Measurements from ENCODE around the gene WEE2. TPM values are rescaled to one million over a fixed set of nuclear protein-coding genes. Genes with fewer than 3 reads are reported as not detected.
A peak's percentile ranks its signal among the peaks of the same experiment; 100 is the strongest.

WEE2 gene
- total and polyA plus RNA-seq, 9 of the 15 experiments (the other 6 are each of a cell fraction or from before 2014, with no cell fraction given): not detected

- TF ChIP-seq KLF1 (tag; IDR thresholded peaks at IDR 0.05): no peak
- no peak for TF ChIP-seq POLR2B (IDR thresholded peaks at IDR 0.05; ENCODE audit: low read depth, partially characterized antibody)
- TF ChIP-seq, protein P1, sequence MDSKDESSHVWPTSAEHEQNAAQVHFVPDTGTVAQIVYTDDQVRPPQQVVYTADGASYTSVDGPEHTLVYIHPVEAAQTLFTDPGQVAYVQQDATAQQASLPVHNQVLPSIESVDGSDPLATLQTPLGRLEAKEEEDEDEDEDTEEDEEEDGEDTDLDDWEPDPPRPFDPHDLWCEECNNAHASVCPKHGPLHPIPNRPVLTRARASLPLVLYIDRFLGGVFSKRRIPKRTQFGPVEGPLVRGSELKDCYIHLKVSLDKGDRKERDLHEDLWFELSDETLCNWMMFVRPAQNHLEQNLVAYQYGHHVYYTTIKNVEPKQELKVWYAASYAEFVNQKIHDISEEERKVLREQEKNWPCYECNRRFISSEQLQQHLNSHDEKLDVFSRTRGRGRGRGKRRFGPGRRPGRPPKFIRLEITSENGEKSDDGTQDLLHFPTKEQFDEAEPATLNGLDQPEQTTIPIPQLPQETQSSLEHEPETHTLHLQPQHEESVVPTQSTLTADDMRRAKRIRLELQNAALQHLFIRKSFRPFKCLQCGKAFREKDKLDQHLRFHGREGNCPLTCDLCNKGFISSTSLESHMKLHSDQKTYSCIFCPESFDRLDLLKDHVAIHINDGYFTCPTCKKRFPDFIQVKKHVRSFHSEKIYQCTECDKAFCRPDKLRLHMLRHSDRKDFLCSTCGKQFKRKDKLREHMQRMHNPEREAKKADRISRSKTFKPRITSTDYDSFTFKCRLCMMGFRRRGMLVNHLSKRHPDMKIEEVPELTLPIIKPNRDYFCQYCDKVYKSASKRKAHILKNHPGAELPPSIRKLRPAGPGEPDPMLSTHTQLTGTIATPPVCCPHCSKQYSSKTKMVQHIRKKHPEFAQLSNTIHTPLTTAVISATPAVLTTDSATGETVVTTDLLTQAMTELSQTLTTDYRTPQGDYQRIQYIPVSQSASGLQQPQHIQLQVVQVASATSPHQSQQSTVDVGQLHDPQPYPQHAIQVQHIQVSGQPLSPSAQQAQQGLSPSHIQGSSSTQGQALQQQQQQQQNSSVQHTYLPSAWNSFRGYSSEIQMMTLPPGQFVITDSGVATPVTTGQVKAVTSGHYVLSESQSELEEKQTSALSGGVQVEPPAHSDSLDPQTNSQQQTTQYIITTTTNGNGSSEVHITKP (IDR thresholded peaks at IDR 0.05; ENCODE audit: partially characterized antibody): peak; percentile 18
- TF ChIP-seq TBP (optimal IDR thresholded peaks at IDR 0.05; ENCODE audit: low read depth, low read length): no peak
- TF ChIP-seq KLF6 (CRISPR knock-in tag; IDR thresholded peaks at IDR 0.05; ENCODE audit: borderline replicate concordance): no peak
- TF ChIP-seq ZC3H11A (IDR thresholded peaks at IDR 0.05; ENCODE audit: low read depth, low read length): no peak
- TF ChIP-seq CBX1 (IDR thresholded peaks at IDR 0.05; ENCODE audit: low read depth): no peak
- no peak for TF ChIP-seq CBFA2T2 (conservative IDR thresholded peaks at IDR 0.05)
- no peak for TF ChIP-seq KHSRP (IDR thresholded peaks at IDR 0.05)
- no peak for TF ChIP-seq DIDO1 (tag; IDR thresholded peaks at IDR 0.05; ENCODE audit: low read depth)
- TF ChIP-seq CTBP1 (IDR thresholded peaks at IDR 0.05; ENCODE audit: borderline replicate concordance): peak; percentile 61; the same call in 1 of the 2 replicates
- TF ChIP-seq RFX1 (IDR thresholded peaks at IDR 0.05): peak; percentile 32; the same call in 1 of the 2 replicates
- no peak for TF ChIP-seq TGIF2 (CRISPR knock-in tag; IDR thresholded peaks at IDR 0.05)
- no peak for TF ChIP-seq POLR3A (IDR thresholded peaks at IDR 0.05; ENCODE audit: borderline replicate concordance, extremely low read depth, insufficient read depth, insufficient read length)
- no peak for TF ChIP-seq CHD2 (IDR thresholded peaks at IDR 0.05; ENCODE audit: low read depth, low read length)
- TF ChIP-seq, protein P2, sequence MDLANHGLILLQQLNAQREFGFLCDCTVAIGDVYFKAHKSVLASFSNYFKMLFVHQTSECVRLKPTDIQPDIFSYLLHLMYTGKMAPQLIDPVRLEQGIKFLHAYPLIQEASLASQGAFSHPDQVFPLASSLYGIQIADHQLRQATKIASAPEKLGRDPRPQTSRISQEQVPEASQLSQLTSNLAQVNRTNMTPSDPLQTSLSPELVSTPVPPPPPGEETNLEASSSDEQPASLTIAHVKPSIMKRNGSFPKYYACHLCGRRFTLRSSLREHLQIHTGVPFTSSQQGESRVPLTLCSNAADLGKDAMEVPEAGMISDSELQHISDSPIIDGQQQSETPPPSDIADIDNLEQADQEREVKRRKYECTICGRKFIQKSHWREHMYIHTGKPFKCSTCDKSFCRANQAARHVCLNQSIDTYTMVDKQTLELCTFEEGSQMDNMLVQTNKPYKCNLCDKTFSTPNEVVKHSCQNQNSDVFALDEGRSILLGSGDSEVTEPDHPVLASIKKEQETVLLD (IDR thresholded peaks at IDR 0.05): no peak
- no peak for TF ChIP-seq ELF1 (tag; IDR thresholded peaks at IDR 0.05)
- no peak for TF ChIP-seq MYC (IDR thresholded peaks at IDR 0.05; ENCODE audit: low read depth, low read length)
- TF ChIP-seq MYC (CRISPR knock-in tag; IDR thresholded peaks at IDR 0.05; ENCODE audit: borderline replicate concordance, low read depth): no peak
- TF ChIP-seq, protein P3, sequence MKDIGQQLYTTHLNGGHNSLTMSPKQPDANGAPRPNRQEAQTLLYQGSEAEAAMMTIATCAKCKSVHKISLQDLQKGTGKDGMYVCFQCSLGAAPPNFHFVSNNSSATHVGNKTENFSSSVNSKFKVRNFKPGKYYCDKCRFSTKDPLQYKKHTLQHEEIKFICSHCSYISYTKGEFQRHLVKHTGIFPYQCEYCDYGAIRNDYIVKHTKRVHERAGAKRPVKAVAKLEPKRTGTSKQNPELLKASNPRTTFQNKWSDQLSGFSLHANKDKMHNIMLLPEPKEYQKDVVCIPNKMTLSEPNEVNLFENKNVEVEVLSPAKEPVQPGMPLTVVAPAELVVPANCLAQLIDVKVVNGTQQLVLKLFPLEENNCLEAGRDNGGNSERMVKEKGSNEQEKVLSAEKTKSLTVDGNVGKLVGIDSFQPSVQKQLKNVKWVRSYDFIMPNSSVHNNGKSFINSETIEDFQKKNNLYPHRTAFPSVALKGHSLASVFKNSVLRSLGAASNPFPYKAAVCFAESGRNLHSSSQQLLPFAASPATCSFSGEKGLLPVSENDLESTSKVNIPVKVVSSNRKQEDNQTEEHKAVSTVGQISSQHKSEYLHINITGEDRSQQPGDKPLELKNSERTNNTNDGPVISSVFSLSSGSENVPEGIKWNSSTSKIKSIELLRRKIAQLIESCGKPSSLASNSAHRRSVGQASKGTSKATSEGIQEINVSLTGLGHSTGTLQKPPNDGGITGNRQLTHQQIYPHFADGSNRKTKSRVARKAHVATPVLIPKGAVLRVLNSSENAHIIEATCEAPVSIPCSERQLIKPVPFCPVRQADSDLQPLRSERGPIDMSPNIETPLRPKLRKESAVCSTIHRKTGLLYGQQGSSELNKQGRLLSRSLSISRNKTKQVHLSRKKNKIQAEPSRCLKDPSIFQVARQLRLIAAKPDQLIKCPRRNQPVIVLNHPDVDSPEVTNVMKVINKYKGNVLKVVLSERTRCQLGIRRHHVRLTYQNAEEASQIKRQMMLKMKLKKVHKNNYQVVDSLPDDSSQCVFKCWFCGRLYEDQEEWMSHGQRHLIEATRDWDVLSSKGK (CRISPR knock-in tag; IDR thresholded peaks at IDR 0.05): no peak
- no peak for TF ChIP-seq IRF2 (CRISPR knock-in tag; IDR thresholded peaks at IDR 0.05)
- TF ChIP-seq ARHGAP35 (IDR thresholded peaks at IDR 0.05; ENCODE audit: partially characterized antibody): no peak
These were observed 29.1 kb downstream of the WEE2 start (continued) for GRCh38 chr7:141737118-141737835.

Measured in K562 (cell line).